HG02884 (cell line): ENCODE results near the gene ZNF724.
"Not testable (repeated sequence)": the region's sequence is repeated elsewhere in the genome, so short reads cannot be mapped to it uniquely, and the experiment has no call there.

Experiments
- ATAC-seq: cut with Tn5 transposase; IDR thresholded peaks from one replicate; pipeline ENCODE4 v1.9.1; 2021; ENCODE audit warnings: mild to moderate bottlenecking, moderate library complexity; ENCODE audit not compliant: unreplicated experiment

Gene ZNF724

DNA sequence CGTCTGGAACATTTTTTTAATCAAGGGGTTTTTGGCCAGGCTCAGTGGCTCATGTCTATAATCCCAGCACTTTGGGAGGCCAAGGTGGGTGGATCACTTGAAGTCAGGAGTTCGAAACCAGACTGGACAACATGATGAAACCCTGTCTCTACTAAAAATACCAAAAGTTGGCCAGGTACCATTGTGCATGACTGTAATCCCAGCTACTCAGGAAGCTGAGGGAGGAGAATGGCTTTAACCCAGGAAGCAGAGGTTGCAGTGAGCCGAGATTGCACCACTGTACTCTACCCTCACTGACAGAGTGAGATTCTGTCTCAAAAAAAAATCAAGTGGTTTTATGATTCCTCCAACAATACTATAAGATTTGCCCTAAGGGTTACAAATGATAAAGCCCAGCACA lies 3.1 kb upstream of the ZNF724 start:
- not testable (repeated sequence) for ATAC-seq

DNA sequence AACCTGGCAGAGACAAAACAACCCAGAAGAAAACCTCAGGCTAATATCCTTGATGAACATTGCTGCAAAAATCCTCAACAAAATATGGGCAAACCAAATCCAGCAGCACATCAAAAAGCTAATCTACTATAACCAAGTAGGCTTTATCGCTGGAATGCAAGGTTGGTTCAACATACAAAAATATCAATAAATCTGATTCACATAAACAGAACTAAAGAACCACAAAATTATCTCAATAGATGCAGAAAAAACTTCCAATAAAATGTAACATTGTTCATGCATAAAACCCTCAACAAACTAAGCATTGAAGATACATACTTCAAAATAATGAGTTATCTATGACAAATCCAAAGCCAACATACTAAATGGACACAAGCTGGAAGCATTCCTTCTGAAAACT lies 8.8 kb downstream of the ZNF724 start:
- no peak for ATAC-seq

DNA sequence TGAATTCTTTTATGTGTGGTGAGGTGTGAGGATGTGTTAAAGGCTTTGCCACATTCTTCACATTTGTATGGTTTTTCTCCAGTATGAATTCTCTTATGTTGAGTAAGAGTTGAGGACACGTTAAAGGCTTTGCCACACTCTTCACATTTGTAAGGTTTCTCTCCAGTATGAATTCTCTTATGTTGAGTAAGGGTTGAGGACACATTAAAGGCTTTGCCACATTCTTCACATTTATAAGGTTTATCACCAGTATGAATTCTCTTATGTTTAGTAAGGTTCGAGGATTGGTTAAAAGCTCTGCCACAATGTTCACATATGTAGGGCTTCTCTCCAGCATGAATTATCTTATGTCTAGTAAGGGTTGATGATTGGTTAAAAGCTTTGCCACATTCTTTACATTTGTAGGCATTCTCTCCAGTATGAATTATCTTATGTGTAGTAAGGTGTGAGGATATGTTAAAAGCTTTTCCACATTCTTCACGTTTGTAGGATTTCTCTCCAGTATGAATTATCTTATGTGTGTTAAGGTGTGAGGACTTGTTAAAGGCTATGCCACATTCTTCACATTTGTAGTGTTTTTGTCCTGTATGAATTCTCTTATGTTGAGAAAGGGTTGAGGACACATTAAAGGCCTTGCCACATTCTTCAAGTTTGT lies 27.1 kb downstream of the ZNF724 start:
- no peak for ATAC-seq

DNA sequence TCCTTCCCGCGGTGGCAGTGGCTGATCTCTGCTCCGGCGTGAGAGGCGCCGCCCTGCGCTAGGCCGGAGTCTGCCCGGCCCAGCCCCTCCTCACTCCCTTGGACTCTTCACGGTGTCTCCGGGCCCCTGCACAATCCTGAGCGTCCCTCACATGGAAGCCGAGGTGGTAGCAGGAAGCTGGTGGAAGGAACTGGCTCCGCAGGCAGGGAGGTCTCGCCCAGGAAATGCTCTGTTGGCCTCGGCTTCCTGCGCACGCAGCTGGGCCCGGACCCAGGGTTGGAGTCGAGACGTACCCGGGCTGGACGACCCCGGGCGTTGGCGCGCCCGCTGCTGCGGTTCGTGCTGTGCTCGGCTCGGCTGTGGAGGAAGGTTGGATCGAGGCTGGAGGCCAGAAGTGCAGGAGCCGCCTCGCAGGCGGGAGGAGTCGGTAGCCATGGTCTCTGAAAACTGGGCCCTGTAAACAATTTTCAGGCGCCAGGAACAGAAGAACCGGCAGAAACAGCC lies 46.3 kb downstream of the ZNF724 start:
- no peak for ATAC-seq

DNA sequence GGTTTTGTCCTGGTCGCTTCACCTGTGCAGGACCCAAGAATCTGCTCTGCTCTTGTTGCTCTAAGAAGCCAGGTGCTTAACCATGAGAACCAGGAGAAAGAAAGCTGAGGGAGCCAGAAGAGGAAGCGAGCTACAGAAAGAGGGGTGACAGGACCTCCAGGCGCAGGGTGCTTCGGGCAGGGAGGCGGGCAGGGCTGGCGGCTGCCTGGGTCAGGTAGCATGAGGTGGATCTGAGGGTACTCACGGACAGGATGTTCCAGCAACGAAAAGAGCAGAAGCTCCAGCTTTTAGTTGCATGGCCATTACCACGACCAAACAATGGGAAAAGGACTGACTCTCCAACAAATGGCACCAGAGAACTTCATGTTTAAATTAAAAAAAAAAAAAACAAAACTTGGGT lies 59.9 kb downstream of the ZNF724 start:
- no peak for ATAC-seq

DNA sequence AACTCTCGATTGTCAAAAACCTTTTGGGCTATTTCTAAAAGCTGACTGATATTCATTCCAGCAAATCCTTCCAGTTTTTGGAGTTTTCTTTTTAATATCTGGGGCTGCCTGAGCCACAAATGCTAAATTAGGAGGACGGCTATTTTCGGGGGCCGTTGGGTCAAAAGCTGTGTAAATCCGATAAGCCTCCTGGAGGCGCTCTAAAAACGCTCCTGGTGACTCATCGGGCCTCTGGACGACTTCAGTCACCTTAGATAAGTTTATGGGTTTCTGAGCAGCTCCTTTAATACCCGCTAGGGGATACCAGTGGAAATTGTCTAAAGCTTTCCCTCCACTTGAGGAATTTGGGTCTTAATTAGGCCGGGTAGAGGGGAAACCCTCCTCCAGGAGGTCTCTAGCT lies 66.9 kb downstream of the ZNF724 start:
- ATAC-seq = no peak
